ENCODE data around the gene GAB2.
"Not testable (repeated sequence)": the region's sequence is repeated elsewhere in the genome, so short reads cannot be mapped to it uniquely, and the experiment has no call there.

Gene GAB2

GRCh38 chr11:78231962-78232501 lies 185.6 kb downstream of the GAB2 start:
- no peak for DNase-seq (ENCODE audit: extremely low spot score, insufficient read length, low read depth)
- FAIRE-seq, result no peak

- no peak for DNase-seq (ENCODE audit: extremely low spot score, insufficient read length, low read depth)
- FAIRE-seq, result no peak
Observed at GRCh38 chr11:78230161-78230877, 187.3 kb downstream of the GAB2 start.

- DNase-seq (ENCODE audit: extremely low spot score, insufficient read length, low read depth) (no peak), FAIRE-seq (no peak)
Observed at GRCh38 chr11:78229106-78229505, 188.5 kb downstream of the GAB2 start.

- peak; percentile 30 for DNase-seq (ENCODE audit: extremely low spot score, insufficient read length, low read depth)
- peak; percentile 75 for FAIRE-seq
Observed at GRCh38 chr11:78228467-78228866, 189.2 kb downstream of the GAB2 start.

GRCh38 chr11:78227921-78228320 lies 189.7 kb downstream of the GAB2 start:
- DNase-seq (ENCODE audit: extremely low spot score, insufficient read length, low read depth), result no peak
- no peak for FAIRE-seq

- FAIRE-seq, result no peak
- no peak for DNase-seq (ENCODE audit: extremely low spot score, insufficient read length, low read depth)
Observed at GRCh38 chr11:78226684-78227680, 190.6 kb downstream of the GAB2 start.

GRCh38 chr11:78224906-78225420 lies 192.7 kb downstream of the GAB2 start:
- no peak for DNase-seq (ENCODE audit: extremely low spot score, insufficient read length, low read depth)
- FAIRE-seq, result no peak

- no peak for DNase-seq (ENCODE audit: extremely low spot score, insufficient read length, low read depth)
- FAIRE-seq, result no peak
Observed at GRCh38 chr11:78224506-78224905, 193.1 kb downstream of the GAB2 start.

GRCh38 chr11:78223320-78223954 lies 194.2 kb downstream of the GAB2 start:
- FAIRE-seq (peak; percentile 60), DNase-seq (ENCODE audit: extremely low spot score, insufficient read length, low read depth) (peak; percentile 17)

GRCh38 chr11:78222726-78223125 lies 194.9 kb downstream of the GAB2 start:
- DNase-seq (ENCODE audit: extremely low spot score, insufficient read length, low read depth); FAIRE-seq: not testable (repeated sequence)

GRCh38 chr11:78221396-78222315 lies 196.0 kb downstream of the GAB2 start:
- FAIRE-seq, result no peak

GRCh38 chr11:78220218-78221157 lies 197.1 kb downstream of the GAB2 start:
- no peak for FAIRE-seq

More at GRCh38 chr11:78221396-78222315, 196.0 kb downstream of the GAB2 start:
- DNase-seq (ENCODE audit: extremely low spot score, insufficient read length, low read depth), result no peak

GRCh38 chr11:78219493-78220217 lies 198.0 kb downstream of the GAB2 start:
- DNase-seq (ENCODE audit: extremely low spot score, insufficient read length, low read depth) (no peak), FAIRE-seq (no peak)

More at GRCh38 chr11:78220218-78221157, 197.1 kb downstream of the GAB2 start:
- no peak for DNase-seq (ENCODE audit: extremely low spot score, insufficient read length, low read depth)

GRCh38 chr11:78218707-78219492 lies 198.7 kb downstream of the GAB2 start:
- DNase-seq (ENCODE audit: extremely low spot score, insufficient read length, low read depth), result no peak
- no peak for FAIRE-seq

GRCh38 chr11:78217650-78218541 lies 199.7 kb downstream of the GAB2 start:
- no peak for DNase-seq (ENCODE audit: extremely low spot score, insufficient read length, low read depth)

More at GRCh38 chr11:78217650-78218541, 199.7 kb downstream of the GAB2 start:
- no peak for FAIRE-seq
